Kidney tubule cell (primary cell): ENCODE results near the gene EFTUD2.
A peak's percentile ranks its signal among the peaks of the same experiment; 100 is the strongest.
"Not testable (repeated sequence)": the region's sequence is repeated elsewhere in the genome, so short reads cannot be mapped to it uniquely, and the experiment has no call there.

Experiments used
- DNase-seq: peaks from one replicate; pipeline ENCODE4 v3.0.0-alpha.2; 2018; ENCODE audit warnings: low spot score

EFTUD2 gene

DNA sequence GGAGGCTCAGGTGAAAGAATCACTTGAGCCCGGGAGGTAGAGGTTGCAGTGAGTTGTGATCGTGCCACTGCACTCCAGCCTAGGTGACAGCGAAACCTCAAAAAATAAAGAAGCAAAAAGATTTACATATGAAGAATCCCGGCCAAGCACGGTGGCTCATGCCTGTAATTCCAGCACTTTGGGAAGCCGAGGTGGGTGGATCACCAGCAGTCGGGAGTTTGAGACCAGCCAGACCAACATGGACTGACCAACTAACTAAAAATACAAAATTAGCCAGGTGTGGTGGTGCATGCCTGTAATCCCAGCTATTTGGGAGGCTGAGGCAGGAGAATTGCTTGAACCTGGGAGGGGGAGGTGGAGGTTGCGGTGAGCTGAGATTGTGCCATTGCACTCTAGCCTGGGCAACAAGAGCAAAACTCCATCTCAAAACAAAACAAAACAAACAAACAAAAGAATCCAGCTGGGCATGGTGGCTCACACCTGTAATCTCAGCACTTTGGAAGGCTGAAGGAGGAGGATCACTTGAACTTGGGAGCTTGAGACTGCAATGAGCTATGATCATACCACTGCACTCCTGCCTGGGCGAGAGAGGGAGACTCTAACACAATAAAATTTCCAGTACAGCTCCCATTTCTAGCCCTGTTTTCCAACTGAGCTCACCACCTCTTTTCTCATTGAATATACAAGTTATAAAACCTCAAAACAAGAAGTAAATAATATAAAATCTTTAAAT lies 90.4 kb downstream of the EFTUD2 start:
- DNase-seq, result not testable (repeated sequence)

- DNase-seq, result no peak
These were observed 91.1 kb downstream of the EFTUD2 start for GRCh38 chr17:44808156-44808555.

- DNase-seq, result peak; percentile 41
These were observed 91.5 kb downstream of the EFTUD2 start for GRCh38 chr17:44807817-44808155.

GRCh38 chr17:44807093-44807816 lies 92.0 kb downstream of the EFTUD2 start:
- peak; percentile 69 for DNase-seq

- no peak for DNase-seq
These were observed 94.7 kb downstream of the EFTUD2 start for GRCh38 chr17:44804302-44805089.

- DNase-seq, result no peak
These were observed 97.4 kb downstream of the EFTUD2 start for GRCh38 chr17:44801880-44802279.
